H1 (cell line): Measurements from ENCODE around the gene TTLL1. TPM values are rescaled to one million over a fixed set of nuclear protein-coding genes. Genes with fewer than 3 reads are reported as not detected.
A peak's percentile ranks its signal among the peaks of the same experiment; 100 is the strongest.

Source experiments
- ASH2L ChIP-seq: fragments of 200-600, 300-600 bp; sonication (generic); IDR thresholded peaks from one replicate; pipeline ENCODE4 v1.7.1; 2017; ENCODE audit warnings: low read length
- BACH1 ChIP-seq: IDR thresholded peaks from 2 replicates; pipeline ENCODE4 v1.6.1; 2012; ENCODE audit warnings: low read length, improper control_type of control experiment
- BCL11A ChIP-seq, 2 experiments: IDR thresholded peaks; one replicate each; pipeline ENCODE4 v1.6.1; 2011; ENCODE audit warnings: low read depth in 2 of 2, low read length in 2 of 2, mild to moderate bottlenecking in 2 of 2
- CEBPB ChIP-seq: IDR thresholded peaks from 2 replicates; pipeline ENCODE4 v1.6.1; 2012; ENCODE audit warnings: low read depth, low read length
- CTBP2 ChIP-seq: IDR thresholded peaks from 2 replicates; pipeline ENCODE4 v1.7.0; 2011; ENCODE audit warnings: borderline replicate concordance, mild to moderate bottlenecking, moderate library complexity, mixed read lengths, low read length; ENCODE audit not compliant: insufficient read depth, insufficient read length
- E2F6 ChIP-seq: IDR thresholded peaks from 2 replicates; pipeline ENCODE4 v1.6.1; 2012; ENCODE audit warnings: inconsistent platforms
- GABPA ChIP-seq: IDR thresholded peaks from 2 replicates; pipeline ENCODE4 v1.6.1; 2011; ENCODE audit warnings: mild to moderate bottlenecking, low read length, moderate library complexity, borderline replicate concordance; ENCODE audit not compliant: insufficient read depth
- HDAC6 ChIP-seq: IDR thresholded peaks from one replicate; pipeline ENCODE4 v1.7.1; 2012; ENCODE audit warnings: low read depth, mild to moderate bottlenecking, inconsistent platforms, low read length, moderate library complexity
- KDM4A ChIP-seq: IDR thresholded peaks from one replicate; pipeline ENCODE4 v1.7.1; 2012; ENCODE audit warnings: low read depth, mild to moderate bottlenecking, moderate library complexity, low read length, inconsistent platforms; ENCODE audit not compliant: severe bottlenecking
- MAFK ChIP-seq: IDR thresholded peaks from 2 replicates; pipeline ENCODE4 v1.6.1; 2012; ENCODE audit warnings: low read depth, mild to moderate bottlenecking, improper control_type of control experiment, low read length
- POLR2AphosphoS5 ChIP-seq: IDR thresholded peaks from 2 replicates; pipeline ENCODE4 v1.6.1; 2011; ENCODE audit warnings: low read depth, low read length
- POU5F1 ChIP-seq: IDR thresholded peaks from 2 replicates; pipeline ENCODE4 v1.6.1; 2011; ENCODE audit warnings: low read depth, mild to moderate bottlenecking, low read length, moderate library complexity
- RAD21 ChIP-seq, 2 experiments: IDR thresholded peaks in 1 of 2; conservative IDR thresholded peaks in 1 of 2; 2 replicates each; pipeline ENCODE4 v1.6.1; 2011; ENCODE audit warnings: low read depth in 2 of 2, low read length in 2 of 2, improper control_type of control experiment in 1 of 2, inconsistent platforms in 1 of 2, mild to moderate bottlenecking in 1 of 2, moderate library complexity in 1 of 2
- RNF2 ChIP-seq: fragments of 200-900, 300-1000 bp; sonication (generic); IDR thresholded peaks from 2 replicates; pipeline ENCODE4 v1.7.1; 2016; ENCODE audit warnings: borderline replicate concordance, low read depth, mild to moderate bottlenecking, antibody characterized with exemption, low read length; ENCODE audit not compliant: poor library complexity, severe bottlenecking; ENCODE audit errors: missing control alignments
- RXRA ChIP-seq: IDR thresholded peaks from 2 replicates; pipeline ENCODE4 v1.6.1; 2011; ENCODE audit warnings: low read depth, mild to moderate bottlenecking, low read length, moderate library complexity; ENCODE audit not compliant: insufficient read depth
- SAP30 ChIP-seq: fragments of 300-600 bp; sonication (generic); IDR thresholded peaks from 2 replicates; pipeline ENCODE4 v1.7.1; 2012; ENCODE audit warnings: low read length, moderate library complexity, mild to moderate bottlenecking, inconsistent platforms; ENCODE audit not compliant: insufficient read depth, insufficient replicate concordance
- SIN3A ChIP-seq, 2 experiments: IDR thresholded peaks in 1 of 2; conservative IDR thresholded peaks in 1 of 2; 2 replicates each; pipeline ENCODE4 v1.6.1; 2011 to 2012; ENCODE audit warnings: low read length in 2 of 2, improper control_type of control experiment in 1 of 2, low read depth in 1 of 2, mild to moderate bottlenecking in 1 of 2
- SP4 ChIP-seq: IDR thresholded peaks from 2 replicates; pipeline ENCODE4 v1.6.1; 2012; ENCODE audit warnings: low read length, inconsistent platforms
- SRF ChIP-seq: IDR thresholded peaks from 2 replicates; pipeline ENCODE4 v1.6.1; 2011; ENCODE audit warnings: mild to moderate bottlenecking, low read depth, low read length, moderate library complexity
- TAF1 ChIP-seq: IDR thresholded peaks from 2 replicates; pipeline ENCODE4 v1.6.1; 2011; ENCODE audit warnings: mild to moderate bottlenecking, low read depth, low read length
- ZNF274 ChIP-seq: IDR thresholded peaks from 2 replicates; pipeline ENCODE4 v1.7.0; 2012; ENCODE audit warnings: low read length, borderline replicate concordance; ENCODE audit errors: extremely low read depth
- polyA plus RNA-seq, 7 experiments: library from polyadenylated mRNA; depleted of rRNA in 3 of 7; stranded (reverse) in 5 of 7; unstranded in 2 of 7; fragments of >200 nt in 5 of 7; fragments of 200-250 nt in 2 of 7; gene quantifications; 1 replicate in 5 of 7; 2 replicates in 1 of 7; 4 replicates in 1 of 7; pipeline versions ENCODE4 v1.2.1 to v1.2.3, GENCODE V29; 2011 to 2013; ENCODE audit warnings: missing spikeins in 2 of 7, mixed read lengths in 2 of 7
- total RNA-seq: library from RNA; stranded (reverse); fragmentation: NEBNext Ultra II Directional; extraction: Animal tissue kit (Norgen Biotek cat#: 25700); gene quantifications from 2 replicates; pipeline ENCODE4 v1.2.1, GENCODE V29; 2021

Gene TTLL1
- total and polyA plus RNA-seq, 2 of the 8 experiments (the other 6 are each of a cell fraction or from before 2014, with no cell fraction given) = 5.0 to 13.8 TPM

GRCh38 chr22:43014869-43015676 lies 74.1 kb downstream of the TTLL1 start, which contains the start of gene PACSIN2 (continued):
- TF ChIP-seq SAP30 (peak; percentile 11), RXRA (no peak), CEBPB (no peak), GABPA (no peak), TAF1 (peak; percentile 99), BCL11A (IDR thresholded peaks at IDR 0.05; ENCODE audit: low read depth in 2 of 2, low read length in 2 of 2) (no peak), RAD21 (IDR thresholded peaks at IDR 0.05 in 1 of 2, conservative IDR thresholded peaks at IDR 0.05 in 1 of 2; ENCODE audit: low read depth in 2 of 2, low read length in 2 of 2) (no peak), CTBP2 (no peak), SIN3A (conservative IDR thresholded peaks at IDR 0.05 in 1 of 2, IDR thresholded peaks at IDR 0.05 in 1 of 2; ENCODE audit: low read depth in 1 of 2, low read length in 2 of 2) (peak; percentile 17 to 43; a peak in 1 of 4 replicates), SRF (no peak), ASH2L (peak; percentile 33), RNF2 (no peak), KDM4A (peak; percentile 99), E2F6 (peak; percentile 58), BACH1 (no peak), SP4 (no peak; the same call in 1 of the 2 replicates), POU5F1 (no peak), ZNF274 (no peak), HDAC6 (no peak), MAFK (no peak), POLR2AphosphoS5 (peak; percentile 99)
- TF ChIP-seq, all 59 proteins: peak for 19
